GM19324 (cell line): Measurements from ENCODE around the gene TIAM1.
"Not testable (repeated sequence)": the region's sequence is repeated elsewhere in the genome, so short reads cannot be mapped to it uniquely, and the experiment has no call there.

Experiments
- ATAC-seq: cut with Tn5 transposase; IDR thresholded peaks from one replicate; pipeline ENCODE4 v1.9.1; 2021; ENCODE audit warnings: mild to moderate bottlenecking, moderate library complexity; ENCODE audit not compliant: unreplicated experiment, low FRiP score

TIAM1 gene

DNA sequence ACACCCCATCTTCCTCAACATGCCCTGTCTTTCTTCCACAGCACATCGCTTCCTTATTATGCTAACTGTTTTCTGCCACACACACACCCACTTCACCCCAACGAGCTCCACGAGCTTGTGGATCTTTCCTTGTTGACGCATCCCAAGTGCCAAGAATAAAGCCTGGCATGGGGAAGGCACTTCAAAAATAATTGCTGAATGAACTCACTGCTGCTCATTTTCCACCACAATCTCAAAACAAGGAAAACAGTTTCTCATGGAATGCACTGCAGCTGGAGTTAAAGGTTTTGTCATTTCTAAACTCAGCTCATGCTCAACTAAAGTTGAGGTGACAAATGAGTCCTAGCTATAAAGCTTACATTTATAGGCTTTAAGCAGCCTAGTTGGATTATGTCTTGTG, 86.0 kb downstream of the TIAM1 start:
- ATAC-seq, result no peak

DNA sequence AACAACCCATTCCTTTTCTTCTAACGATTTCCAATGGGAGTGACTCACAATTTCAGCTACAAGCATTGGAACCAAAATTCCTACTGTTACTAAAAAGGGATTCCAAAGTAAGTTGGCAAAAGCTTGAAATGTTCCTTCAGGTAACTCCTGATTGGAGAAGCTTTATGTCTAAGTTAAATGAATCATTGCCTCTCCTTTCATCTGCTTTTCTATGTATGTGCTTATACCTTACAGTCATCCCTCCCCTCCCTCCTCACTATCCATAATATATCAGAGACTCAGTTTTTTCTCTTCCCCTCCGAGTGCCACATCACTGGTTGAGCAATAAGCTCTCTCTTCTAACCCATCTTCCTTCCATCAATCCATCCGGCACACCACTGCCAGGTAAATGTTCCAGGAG, 86.8 kb downstream of the TIAM1 start:
- no peak for ATAC-seq

DNA sequence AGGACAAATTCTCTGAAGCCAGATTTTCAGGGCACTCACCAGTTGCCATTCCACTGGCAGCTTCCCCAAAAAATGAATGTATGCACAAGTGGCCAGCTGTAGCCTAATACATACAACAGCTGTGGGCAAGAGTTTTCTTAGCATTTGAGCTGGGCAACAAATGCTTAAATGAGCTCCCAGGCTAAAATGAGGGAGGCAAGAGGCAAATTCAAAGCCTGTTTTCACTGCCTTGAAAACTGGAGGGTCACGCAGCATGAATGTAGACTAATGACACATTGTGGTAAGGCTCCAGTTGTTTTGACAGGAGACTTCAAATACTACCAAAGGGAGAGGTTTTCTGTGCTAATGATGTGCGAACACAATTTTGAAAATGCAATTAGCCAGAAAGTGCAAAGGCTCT, 88.2 kb downstream of the TIAM1 start:
- no peak for ATAC-seq

DNA sequence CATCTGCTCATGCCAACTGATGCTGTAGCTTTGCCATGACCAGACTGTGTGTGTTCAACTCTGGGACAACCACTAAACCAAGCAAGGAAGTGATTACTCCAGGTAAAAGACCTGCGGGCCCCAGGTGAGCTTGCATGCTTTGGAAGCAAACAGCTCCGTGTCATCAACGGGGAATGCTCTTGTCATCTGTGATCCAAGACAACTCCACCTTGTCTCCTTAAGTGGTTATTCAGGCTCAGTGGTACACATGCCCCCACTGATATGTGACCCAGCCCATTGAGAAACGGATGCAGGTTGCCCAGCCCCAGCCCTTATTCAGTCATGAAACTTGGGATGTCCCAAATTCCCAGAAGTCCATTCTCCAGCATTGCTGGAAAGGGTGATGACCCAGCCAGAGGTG, 89.0 kb downstream of the TIAM1 start:
- no peak for ATAC-seq

DNA sequence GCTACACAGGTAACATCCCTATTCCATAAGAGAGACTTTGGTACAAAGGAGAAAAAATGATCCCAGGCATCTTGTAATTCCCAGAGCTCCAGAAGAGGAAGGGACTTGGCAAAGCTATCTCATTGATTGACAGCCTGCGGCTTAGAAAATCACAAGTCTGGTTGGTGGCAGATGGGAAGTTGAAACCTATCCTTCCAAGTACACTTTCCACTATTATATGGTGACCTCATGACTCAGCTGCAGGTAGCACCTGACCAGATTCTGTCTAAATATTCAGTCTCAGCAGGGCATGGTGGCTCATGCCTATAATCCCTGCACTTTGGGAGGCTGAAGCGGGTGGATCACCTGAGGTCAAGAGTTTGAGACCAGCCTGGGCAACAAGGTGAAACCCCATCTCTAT, 89.9 kb downstream of the TIAM1 start:
- ATAC-seq, result no peak

DNA sequence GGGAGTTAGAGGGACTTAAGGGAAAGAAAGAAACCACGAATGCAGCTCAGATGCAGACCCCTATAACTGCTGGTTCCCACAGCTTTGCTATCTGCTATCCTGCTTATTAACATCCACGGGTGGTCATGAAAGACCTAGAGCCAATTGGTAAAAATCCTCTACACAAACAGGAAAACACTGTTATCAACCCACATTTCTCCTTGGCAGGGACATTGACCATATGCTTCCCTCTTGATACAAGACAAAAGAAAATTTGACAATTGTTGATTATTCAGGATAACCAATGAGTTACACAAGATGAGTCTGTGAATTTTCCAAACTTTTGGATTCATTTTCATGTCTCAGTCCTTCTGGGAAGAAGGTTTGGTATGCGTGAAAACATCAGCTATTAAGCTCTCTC, 90.4 kb downstream of the TIAM1 start:
- no peak for ATAC-seq

DNA sequence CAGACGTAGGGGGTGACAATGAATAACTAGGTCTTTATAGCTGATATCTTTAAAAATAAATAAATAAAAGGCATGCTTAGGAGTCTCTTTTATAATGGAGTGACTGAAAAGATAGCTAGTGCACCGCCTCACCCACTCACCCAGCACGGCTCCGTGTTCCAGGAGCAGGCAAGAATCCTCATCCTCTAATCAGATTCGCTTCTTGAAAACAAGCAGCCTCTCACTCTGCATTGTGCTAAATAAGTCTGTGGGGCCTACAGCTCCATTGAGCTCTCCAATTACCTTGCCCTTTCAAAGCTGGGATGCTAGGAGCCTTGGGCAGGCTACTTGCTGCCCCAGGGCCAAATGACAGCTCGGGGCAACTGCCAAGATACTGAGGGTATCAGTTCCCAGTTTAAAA, 91.5 kb downstream of the TIAM1 start:
- ATAC-seq, result no peak

DNA sequence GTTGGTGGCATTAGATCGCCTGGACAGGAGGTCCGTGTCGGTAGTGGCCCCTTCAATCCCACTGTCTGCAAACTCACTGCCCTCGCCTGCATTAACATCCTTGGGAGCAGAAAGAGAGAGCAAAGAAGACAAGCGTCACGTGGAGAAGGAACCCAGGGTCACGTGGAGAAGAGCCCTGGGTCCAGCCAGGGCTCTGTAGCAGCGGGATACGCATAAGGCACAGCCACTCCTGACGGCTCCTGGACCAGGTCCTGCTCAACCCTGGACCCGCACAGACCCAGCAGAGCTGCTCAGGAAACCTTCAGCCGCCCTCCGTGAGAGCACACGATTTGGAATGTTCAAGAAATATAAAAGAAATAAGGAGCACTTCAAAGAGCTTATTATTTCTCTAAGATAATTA, 92.0 kb downstream of the TIAM1 start:
- no peak for ATAC-seq

DNA sequence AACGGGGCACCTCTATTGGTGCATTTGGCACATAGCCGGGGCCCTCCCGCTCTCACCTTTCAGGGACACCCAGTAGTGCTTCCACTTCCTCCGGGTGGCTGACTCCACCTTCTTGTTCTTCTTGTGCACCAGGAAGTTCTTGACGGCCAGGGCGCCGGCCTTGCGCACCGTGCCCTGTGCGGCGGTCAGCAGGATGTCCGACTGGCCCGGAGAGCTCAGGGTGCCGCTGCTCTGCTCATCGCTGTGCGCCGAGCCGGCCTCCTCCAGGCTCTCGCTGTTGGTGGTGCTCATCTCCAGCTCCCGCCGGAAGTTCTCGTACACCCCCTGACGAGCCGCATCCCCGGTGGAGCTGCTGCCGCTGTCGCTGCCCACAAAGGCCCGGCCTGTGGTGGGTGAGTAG, 92.4 kb downstream of the TIAM1 start:
- ATAC-seq, result no peak

DNA sequence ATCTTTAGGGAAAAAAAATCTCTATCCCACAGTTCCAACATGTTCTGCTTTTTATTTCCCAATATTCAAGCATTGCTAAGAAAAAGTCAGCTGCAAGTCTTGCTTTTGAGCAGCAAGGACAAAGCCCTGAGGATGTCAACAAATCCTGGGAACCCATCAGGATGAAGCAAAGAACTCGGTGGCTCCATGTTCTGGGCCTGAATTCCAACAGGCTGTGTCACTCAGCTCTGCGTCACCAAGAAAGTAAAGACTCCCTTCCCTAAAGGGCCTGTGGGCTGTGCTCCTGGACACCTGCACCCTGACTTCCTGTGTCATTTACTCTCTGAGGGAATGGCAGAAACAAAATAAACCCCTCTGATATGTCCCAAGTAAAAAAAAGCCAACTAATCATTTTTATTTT, 95.5 kb downstream of the TIAM1 start:
- ATAC-seq, result no peak

DNA sequence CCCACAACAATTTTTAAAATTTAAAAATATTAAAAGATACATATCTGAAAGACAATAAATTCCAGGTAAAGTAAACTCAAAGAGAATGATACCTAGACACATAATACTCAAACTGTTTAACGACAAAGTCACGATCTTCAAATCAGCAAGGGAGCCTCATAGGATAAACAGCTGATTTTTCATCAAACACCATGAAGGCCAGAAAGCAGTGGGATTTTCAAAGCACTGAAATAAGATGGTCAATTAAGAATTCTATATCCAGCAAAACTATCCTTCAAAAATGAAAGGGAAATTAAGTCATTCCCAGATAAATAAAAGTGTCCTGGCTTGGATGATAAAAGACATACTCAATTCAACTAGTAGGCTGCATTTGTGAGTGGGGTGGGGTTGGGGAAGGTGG, 100.5 kb downstream of the TIAM1 start:
- ATAC-seq, result no peak

DNA sequence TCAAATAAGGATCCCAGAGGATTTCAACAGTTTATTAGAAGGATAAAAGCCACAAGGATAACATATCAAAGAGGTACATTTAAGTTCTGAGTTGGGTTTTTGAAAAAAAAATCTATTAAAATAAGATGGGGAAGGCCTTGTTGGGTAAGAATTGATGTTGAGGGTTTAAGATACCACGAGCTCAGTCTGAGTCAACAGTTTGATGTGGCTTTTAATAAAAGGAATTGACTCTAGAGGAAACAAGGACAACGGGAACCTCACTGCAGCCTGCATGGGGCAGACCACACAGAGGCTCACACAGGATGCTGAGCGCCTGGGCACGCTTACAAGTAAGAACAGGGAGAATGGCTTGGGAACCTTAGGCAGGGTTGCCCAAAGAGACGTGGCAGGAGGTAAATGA, 107.5 kb downstream of the TIAM1 start:
- no peak for ATAC-seq

DNA sequence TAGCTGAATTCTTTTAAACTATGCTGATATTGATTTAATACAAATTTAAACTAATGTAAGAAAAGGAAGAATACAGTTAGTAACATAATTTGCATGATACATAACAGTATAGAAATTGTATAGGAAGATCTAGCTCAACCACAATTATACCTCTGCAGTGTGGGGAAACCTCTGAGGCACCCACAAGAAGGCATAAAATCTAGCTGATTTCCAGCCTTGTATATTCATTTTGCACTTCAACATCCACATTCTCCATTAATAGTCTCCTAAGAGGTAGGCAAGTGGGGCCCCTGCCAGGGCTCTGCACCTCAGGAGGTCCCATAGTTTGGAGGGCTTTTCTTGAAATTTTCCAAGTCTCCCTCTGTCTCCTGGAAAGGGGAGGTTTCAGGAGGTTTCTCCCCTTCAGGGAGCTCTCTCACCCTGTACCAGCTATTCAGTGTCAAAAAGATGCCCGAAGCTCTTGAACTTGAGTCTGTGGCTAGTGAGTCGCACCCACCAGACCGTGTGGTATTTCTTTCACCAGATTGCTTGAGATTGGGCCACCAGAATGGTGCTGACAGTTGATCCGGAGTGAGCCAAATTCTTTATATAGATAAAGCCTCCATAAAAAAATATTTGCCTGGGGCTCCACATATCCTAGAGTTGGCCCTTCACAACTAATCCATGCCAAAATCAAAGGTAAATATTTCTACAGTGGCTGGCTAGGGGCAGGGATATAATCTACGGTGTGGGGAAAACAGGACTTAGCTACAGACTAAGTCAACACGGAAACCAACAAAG, 108.2 kb downstream of the TIAM1 start:
- no peak for ATAC-seq

DNA sequence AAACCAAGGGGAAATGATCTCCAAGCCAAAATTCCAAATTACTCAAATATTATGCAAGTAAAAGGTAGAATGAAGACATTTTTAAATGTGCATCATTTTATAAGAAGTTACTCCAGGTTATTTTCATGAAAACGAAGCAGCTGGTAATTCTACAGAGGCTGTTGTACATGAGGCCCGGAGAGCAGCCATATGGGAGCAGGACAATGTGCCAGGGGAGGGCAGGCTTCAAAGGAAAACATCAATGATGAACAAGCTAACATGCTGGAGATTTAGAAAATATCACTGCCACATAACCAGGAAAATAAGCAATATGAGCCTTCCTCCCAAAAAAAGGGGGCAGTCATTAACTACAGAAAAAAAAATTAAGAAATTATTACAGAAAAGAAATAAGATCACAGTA, 109.1 kb downstream of the TIAM1 start:
- no peak for ATAC-seq

DNA sequence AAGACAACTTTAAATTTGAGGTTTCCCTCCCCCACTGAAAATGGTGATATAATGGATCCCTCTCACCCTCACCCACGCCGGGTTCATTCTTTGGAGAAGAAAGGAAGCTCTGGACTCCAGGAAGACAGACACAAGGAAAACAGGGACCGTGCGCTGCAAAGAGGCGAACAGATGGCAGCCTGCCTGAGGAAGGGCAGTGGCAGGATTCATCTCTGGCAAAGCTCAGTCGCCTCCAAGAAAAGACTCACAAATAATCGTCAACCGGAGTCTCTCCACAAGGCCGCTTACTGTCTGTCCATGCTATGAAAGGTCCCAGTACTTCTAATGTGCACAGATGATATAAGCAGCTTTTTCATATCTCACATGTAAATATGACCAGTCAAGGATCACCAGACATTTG, 110.3 kb downstream of the TIAM1 start:
- ATAC-seq, result no peak

DNA sequence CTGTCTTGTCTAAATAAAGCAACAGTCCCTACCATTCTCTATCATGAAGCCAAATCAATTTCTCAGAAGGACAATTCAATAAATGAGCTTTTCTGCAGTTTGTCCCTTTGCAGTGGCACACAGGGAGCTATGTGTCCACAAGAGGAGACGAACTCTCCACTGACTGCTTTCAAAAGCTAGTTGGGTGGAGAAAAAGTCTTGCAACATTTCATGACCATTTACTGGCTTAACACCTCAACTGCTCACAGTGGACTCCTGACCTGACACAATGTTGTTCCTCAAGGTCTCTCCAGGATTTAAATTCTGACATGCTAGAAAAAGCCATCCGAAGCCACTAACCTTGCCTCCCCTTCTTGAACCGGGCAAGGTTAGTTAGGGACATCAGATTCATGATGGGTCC, 111.7 kb downstream of the TIAM1 start:
- ATAC-seq, result no peak

DNA sequence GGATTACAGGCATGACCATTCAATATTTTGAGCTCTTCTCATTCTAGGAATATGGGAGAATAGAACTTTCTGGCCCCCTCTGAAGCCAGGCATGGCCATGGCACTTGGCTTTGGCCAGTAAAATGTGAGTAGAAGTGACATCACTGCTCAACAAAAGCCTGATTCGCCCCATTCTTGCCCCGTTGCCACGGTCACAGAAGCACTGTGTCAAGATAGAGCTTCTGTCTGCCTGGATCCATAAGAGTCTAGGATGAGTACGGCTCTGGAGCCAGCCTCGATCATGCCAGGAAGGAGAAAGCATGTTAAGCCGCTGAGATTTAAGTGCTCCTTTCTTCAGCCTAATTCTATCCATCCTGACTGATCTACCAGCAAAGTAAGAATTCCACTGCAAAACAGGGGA, 113.1 kb downstream of the TIAM1 start:
- no peak for ATAC-seq

DNA sequence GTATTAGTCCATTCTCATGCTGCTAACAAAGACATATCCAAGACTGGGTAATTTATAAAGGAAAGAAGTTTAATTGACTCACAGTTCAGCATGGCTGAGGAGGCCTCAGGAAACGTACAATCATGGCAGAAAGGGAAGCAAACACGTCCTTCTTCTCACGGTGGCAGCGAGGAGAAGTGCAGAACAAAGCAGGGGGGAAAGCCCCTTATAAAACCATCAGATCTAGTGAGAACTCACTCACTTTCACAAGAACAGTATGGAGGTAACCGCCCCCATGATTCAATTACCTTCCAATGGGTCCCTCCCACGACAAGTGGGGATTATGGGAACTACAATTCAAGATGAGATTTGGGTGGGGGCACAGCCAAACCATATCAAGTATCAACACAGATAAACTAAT, 115.3 kb downstream of the TIAM1 start:
- not testable (repeated sequence) for ATAC-seq

DNA sequence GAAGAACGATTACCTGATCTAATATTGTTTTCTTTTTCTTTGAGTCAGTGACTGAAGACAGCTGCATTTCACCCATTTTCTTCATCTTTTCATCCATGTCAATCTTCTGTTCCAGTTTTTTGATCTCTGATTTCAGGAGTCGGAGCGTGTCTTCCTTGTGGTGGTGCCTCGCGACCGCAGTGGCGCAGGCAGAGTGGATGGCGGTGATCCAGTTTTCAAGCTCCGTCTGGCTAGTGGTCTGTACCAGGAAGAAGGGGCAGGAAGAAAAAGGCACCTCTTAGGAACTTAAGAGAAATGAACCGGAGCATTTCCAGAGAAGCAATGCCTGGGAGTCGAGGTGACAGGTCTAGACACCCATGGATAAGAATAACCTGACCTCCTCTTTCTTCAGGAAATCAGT, 118.3 kb downstream of the TIAM1 start:
- no peak for ATAC-seq

DNA sequence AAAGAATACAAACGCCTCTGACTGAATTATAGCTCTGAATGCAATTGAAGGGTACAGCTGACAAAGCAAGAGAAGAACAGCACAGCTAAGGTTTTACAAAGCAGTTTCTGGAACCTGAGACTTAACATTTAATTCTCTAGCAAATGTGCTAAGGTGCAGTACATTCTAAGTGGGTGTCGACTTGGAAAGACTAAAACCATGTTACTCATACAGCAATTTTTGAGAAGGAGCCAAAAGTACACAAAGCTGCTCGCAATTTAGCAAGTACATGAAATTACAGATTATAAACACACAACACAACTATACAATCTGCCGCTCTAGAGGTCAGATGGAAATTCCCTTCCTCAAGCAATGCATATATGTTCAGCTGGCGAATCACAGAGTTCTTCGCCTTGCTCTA, 121.9 kb downstream of the TIAM1 start:
- no peak for ATAC-seq

DNA sequence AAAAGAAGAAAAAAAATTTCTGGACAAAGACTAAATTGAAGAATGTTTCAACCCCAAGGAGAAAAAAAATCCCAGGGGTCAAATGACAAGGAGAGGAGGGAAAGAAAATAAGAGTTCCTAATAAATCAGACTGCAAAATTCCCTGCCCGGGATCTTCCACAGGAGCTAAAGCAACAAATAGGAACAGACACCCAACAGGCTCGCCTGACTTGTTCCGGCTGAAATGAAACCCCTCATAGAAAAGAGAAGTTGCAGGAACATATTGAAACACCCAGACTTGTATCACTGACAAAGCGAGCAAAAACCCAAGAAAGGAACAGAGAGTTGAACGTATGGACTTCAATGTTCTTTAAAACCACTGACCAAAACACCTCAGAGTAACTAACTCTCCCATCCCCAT, 123.0 kb downstream of the TIAM1 start:
- ATAC-seq, result no peak

DNA sequence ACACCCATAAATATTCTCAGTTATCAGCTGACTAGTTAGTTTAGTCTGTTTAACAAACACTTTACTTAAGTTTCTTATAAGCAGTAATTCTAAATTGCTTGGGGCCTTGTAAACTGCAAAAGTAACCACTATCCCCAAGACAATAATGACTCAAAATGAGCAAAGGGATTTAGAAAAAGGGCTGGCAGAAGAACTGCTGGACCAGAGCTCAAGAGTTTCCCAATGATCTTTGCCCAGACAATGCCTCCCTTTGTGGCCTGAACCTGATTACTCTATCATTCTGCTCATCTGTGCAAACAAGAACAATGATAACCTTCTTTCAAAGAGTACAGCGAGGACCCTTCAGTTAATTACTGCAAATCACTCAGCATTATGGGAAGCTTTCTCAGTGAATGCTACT, 123.5 kb downstream of the TIAM1 start:
- ATAC-seq, result no peak
